Measurements from ENCODE around the gene IFT172. TPM values are rescaled to one million over a fixed set of nuclear protein-coding genes. Genes with fewer than 3 reads are reported as not detected.

IFT172 gene
- total and polyA plus RNA-seq, 2 donors (not counting 1 experiment from before 2014, with no cell fraction given): 21.4 to 33.3 TPM

- H3K4me3 ChIP-seq (ENCODE audit: control extremely low read depth in 1 of 5, extremely low read depth in 1 of 5, insufficient read depth in 1 of 5, low read depth in 2 of 5, low read length in 4 of 5): no peak overlapping the region
- no peak overlapping the region for H3K27ac Mint-ChIP-seq
- no peaks in the 10 kb centered on the region for H3K4me1 ChIP-seq (ENCODE audit: control insufficient read depth in 2 of 2, insufficient read depth in 2 of 2, low read length in 2 of 2)
- intact Hi-C loops (cut with micrococcal nuclease): no loop called here
- H3K27ac ChIP-seq (ENCODE audit: low read length in 2 of 2): no peak overlapping the region
- no peaks in the 10 kb centered on the region for H3K79me2 ChIP-seq (ENCODE audit: control insufficient read depth, insufficient read depth, low read length)
- no peak overlapping the region for H3K4me2 ChIP-seq (replicated peaks; ENCODE audit: low read depth, low read length, poor library complexity, severe bottlenecking)
- H3K4me1 Mint-ChIP-seq: no peaks in the 10 kb centered on the region
- no peak overlapping the region for H2AFZ ChIP-seq (ENCODE audit: insufficient read depth, low read depth, low read length, poor library complexity, severe bottlenecking)
- TF ChIP-seq CTCF (IDR thresholded peaks at IDR 0.05) (no peak), EZH2 (IDR thresholded peaks at IDR 0.05; ENCODE audit: borderline replicate concordance, insufficient read depth, low read depth, low read length, poor library complexity, severe bottlenecking) (no peak)
- no peak for DNase-seq
- H3K9ac ChIP-seq (ENCODE audit: low read length): no peak overlapping the region
- H3K9me3 ChIP-seq (ENCODE audit: control extremely low read depth in 1 of 3, control insufficient read depth in 2 of 3, insufficient read depth in 1 of 3, low read length in 2 of 3): no peaks in the 10 kb centered on the region
- no peak for ATAC-seq (ENCODE audit: low read depth)
- no peaks in the 10 kb centered on the region for H3K27me3 ChIP-seq (replicated peaks in 1 of 4; ENCODE audit: control extremely low read depth in 1 of 4, control insufficient read depth in 3 of 4, insufficient read depth in 4 of 4, low read length in 3 of 4)
- WGBS (ENCODE audit: insufficient coverage): 94% methylated on average over 3 of the region's 5 CpGs
- POLR2A ChIA-PET: no interaction called here
- H3K9me3 Mint-ChIP-seq (ENCODE audit: insufficient read depth): no peaks in the 10 kb centered on the region
- H3K4me3 Mint-ChIP-seq: no peak overlapping the region
- H3K36me3 ChIP-seq (replicated peaks in 1 of 2; ENCODE audit: control extremely low read depth in 1 of 2, control insufficient read depth in 1 of 2, extremely low read depth in 1 of 2, insufficient read depth in 2 of 2, low read length in 1 of 2): peaks cover 0 to 11% of the 10 kb centered on the region in 2 experiments
- CTCF ChIA-PET: no interaction called here
- H4K20me1 ChIP-seq (ENCODE audit: control insufficient read depth, insufficient read depth, low read length, poor library complexity, severe bottlenecking): no peaks in the 10 kb centered on the region
- no peaks in the 10 kb centered on the region for H3K27me3 Mint-ChIP-seq
Measured at GRCh38 chr2:27471961-27472360, 17.6 kb downstream of the IFT172 start.

GRCh38 chr2:27464443-27464842 lies 25.1 kb downstream of the IFT172 start:
- Histone ChIP-seq H2AFZ (ENCODE audit: insufficient read depth, low read depth, low read length, poor library complexity, severe bottlenecking) (no peak overlapping the region), H3K36me3 (replicated peaks in 1 of 2; ENCODE audit: control extremely low read depth in 1 of 2, control insufficient read depth in 1 of 2, extremely low read depth in 1 of 2, insufficient read depth in 2 of 2, low read length in 1 of 2) (peaks cover 0 to 3% of the 10 kb centered on the region in 2 experiments), H3K4me2 (replicated peaks; ENCODE audit: low read depth, low read length, poor library complexity, severe bottlenecking) (no peak overlapping the region), H3K9me3 (ENCODE audit: control extremely low read depth in 1 of 3, control insufficient read depth in 2 of 3, insufficient read depth in 1 of 3, low read length in 2 of 3) (no peaks in the 10 kb centered on the region), H3K27me3 (replicated peaks in 1 of 4; ENCODE audit: control extremely low read depth in 1 of 4, control insufficient read depth in 3 of 4, insufficient read depth in 4 of 4, low read length in 3 of 4) (no peaks in the 10 kb centered on the region), H4K20me1 (ENCODE audit: control insufficient read depth, insufficient read depth, low read length, poor library complexity, severe bottlenecking) (no peaks in the 10 kb centered on the region), H3K4me3 (ENCODE audit: control extremely low read depth in 1 of 5, extremely low read depth in 1 of 5, insufficient read depth in 1 of 5, low read depth in 2 of 5, low read length in 4 of 5) (no peak overlapping the region), H3K79me2 (ENCODE audit: control insufficient read depth, insufficient read depth, low read length) (no peaks in the 10 kb centered on the region), H3K9ac (ENCODE audit: low read length) (no peak overlapping the region), H3K4me1 (ENCODE audit: control insufficient read depth in 2 of 2, insufficient read depth in 2 of 2, low read length in 2 of 2) (no peaks in the 10 kb centered on the region), H3K27ac (ENCODE audit: low read length in 2 of 2) (no peak overlapping the region)
- 100% methylated on average over 7 of the region's 7 CpGs for WGBS (ENCODE audit: insufficient coverage)
- ChIA-PET CTCF (no interaction called here), POLR2A (no interaction called here)
- Mint-ChIP-seq H3K27me3 (no peaks in the 10 kb centered on the region), H3K9me3 (ENCODE audit: insufficient read depth) (no peaks in the 10 kb centered on the region), H3K4me1 (no peaks in the 10 kb centered on the region), H3K27ac (no peak overlapping the region), H3K4me3 (no peak overlapping the region)
- ATAC-seq (ENCODE audit: low read depth) (no peak), DNase-seq (no peak)
- intact Hi-C loops (cut with micrococcal nuclease): no loop called here
- TF ChIP-seq EZH2 (IDR thresholded peaks at IDR 0.05; ENCODE audit: borderline replicate concordance, insufficient read depth, low read depth, low read length, poor library complexity, severe bottlenecking) (no peak), CTCF (IDR thresholded peaks at IDR 0.05) (no peak)

All from B cell (primary cell).